H9 (cell line): ENCODE measurements around the gene PHF11. TPM values are rescaled to one million over a fixed set of nuclear protein-coding genes. Genes with fewer than 3 reads are reported as not detected.

Source experiments
- DNase-seq: peaks from one replicate; pipeline ENCODE4 v3.0.0-alpha.2; 2017
- H2AFZ ChIP-seq: one replicate; pipeline ENCODE4 v1.6.1; 2013; ENCODE audit warnings: mild to moderate bottlenecking, low read length, control low read depth, moderate library complexity
- H2AK5ac ChIP-seq: 2 replicates; pipeline ENCODE4 v1.6.1; 2013; ENCODE audit warnings: low read length, control low read depth, mixed read lengths; ENCODE audit not compliant: insufficient read length
- H2BK120ac ChIP-seq: one replicate; pipeline ENCODE4 v1.6.1; 2013; ENCODE audit warnings: low read depth, mild to moderate bottlenecking, low read length, control low read depth, inconsistent platforms; ENCODE audit not compliant: poor library complexity, severe bottlenecking
- H2BK12ac ChIP-seq: 2 replicates; pipeline ENCODE4 v1.6.1; 2013; ENCODE audit warnings: low read length, control low read depth, mixed read lengths, low read depth; ENCODE audit not compliant: insufficient read length
- H2BK15ac ChIP-seq: 2 replicates; pipeline ENCODE4 v1.6.1; 2013; ENCODE audit warnings: low read depth, low read length, control low read depth
- H2BK20ac ChIP-seq: one replicate; pipeline ENCODE4 v1.6.1; 2013; ENCODE audit warnings: low read depth, mild to moderate bottlenecking, low read length, control low read depth, inconsistent platforms; ENCODE audit not compliant: poor library complexity, severe bottlenecking
- H2BK5ac ChIP-seq: 2 replicates; pipeline ENCODE4 v1.6.1; 2013; ENCODE audit warnings: low read length, control low read depth, mixed read lengths; ENCODE audit not compliant: insufficient read length
- H3K14ac ChIP-seq: 2 replicates; pipeline ENCODE4 v1.6.1; 2013; ENCODE audit warnings: low read length, control low read depth; ENCODE audit not compliant: insufficient read depth
- H3K18ac ChIP-seq: 2 replicates; pipeline ENCODE4 v1.6.1; 2013; ENCODE audit warnings: low read depth, mild to moderate bottlenecking, mixed read lengths, low read length, control low read depth; ENCODE audit not compliant: insufficient read length
- H3K23ac ChIP-seq: 2 replicates; pipeline ENCODE4 v1.6.1; 2013; ENCODE audit warnings: low read length, control low read depth, mixed read lengths, low read depth; ENCODE audit not compliant: insufficient read length
- H3K23me2 ChIP-seq: 2 replicates; pipeline ENCODE4 v1.6.1; 2013; ENCODE audit warnings: low read depth, mild to moderate bottlenecking, mixed read lengths, low read length, control low read depth; ENCODE audit not compliant: insufficient read length, poor library complexity, severe bottlenecking
- H3K27ac ChIP-seq: 2 replicates; pipeline ENCODE4 v1.5.1; 2013; ENCODE audit warnings: low read length, control low read depth, mixed read lengths, low read depth; ENCODE audit not compliant: insufficient read length
- H3K27me3 ChIP-seq: 2 replicates; pipeline ENCODE4 v1.6.1; 2013; ENCODE audit warnings: low read length, control low read depth, inconsistent platforms; ENCODE audit not compliant: insufficient read depth
- H3K4ac ChIP-seq: 2 replicates; pipeline ENCODE4 v1.6.1; 2013; ENCODE audit warnings: low read depth, mild to moderate bottlenecking, control low read depth, inconsistent platforms, low read length, moderate library complexity
- H3K4me1 ChIP-seq: 2 replicates; pipeline ENCODE4 v1.6.1; 2013; ENCODE audit warnings: low read length, control low read depth, inconsistent platforms; ENCODE audit not compliant: insufficient read depth
- H3K4me2 ChIP-seq: 2 replicates; pipeline ENCODE4 v1.6.1; 2013; ENCODE audit warnings: low read length, control low read depth, mixed read lengths; ENCODE audit not compliant: insufficient read length, insufficient read depth
- H3K56ac ChIP-seq: 2 replicates; pipeline ENCODE4 v1.6.1; 2013; ENCODE audit warnings: low read depth, mild to moderate bottlenecking, mixed read lengths, low read length, control low read depth; ENCODE audit not compliant: insufficient read length
- H3K79me1 ChIP-seq: 2 replicates; pipeline ENCODE4 v1.6.1; 2013; ENCODE audit warnings: low read depth, mild to moderate bottlenecking, moderate library complexity, low read length, control low read depth, inconsistent platforms; ENCODE audit not compliant: insufficient read depth, poor library complexity, severe bottlenecking
- H3K79me2 ChIP-seq: 2 replicates; pipeline ENCODE4 v1.6.1; 2013; ENCODE audit warnings: low read length, control low read depth, inconsistent platforms; ENCODE audit not compliant: insufficient read depth
- H3K9ac ChIP-seq: 2 replicates; pipeline ENCODE4 v1.6.1; 2013; ENCODE audit warnings: low read length, control low read depth, mixed read lengths; ENCODE audit not compliant: insufficient read length; ENCODE audit errors: extremely low read depth
- H3K9me3 ChIP-seq: one replicate; pipeline ENCODE4 v1.6.1; 2013; ENCODE audit warnings: low read depth, low read length, inconsistent platforms; ENCODE audit not compliant: control insufficient read depth
- H3T11ph ChIP-seq: one replicate; pipeline ENCODE4 v1.6.1; 2013; ENCODE audit warnings: mild to moderate bottlenecking, low read length, control low read depth, inconsistent platforms
- H4K20me1 ChIP-seq: one replicate; pipeline ENCODE4 v1.6.1; 2013; ENCODE audit not compliant: control insufficient read depth, insufficient read length, insufficient read depth
- H4K5ac ChIP-seq: 2 replicates; pipeline ENCODE4 v1.6.1; 2013; ENCODE audit warnings: low read depth, mild to moderate bottlenecking, mixed read lengths, low read length, control low read depth; ENCODE audit not compliant: insufficient read length
- H4K8ac ChIP-seq: replicated peaks from 2 replicates; pipeline ENCODE4 v1.6.1; 2013; ENCODE audit warnings: low read length, control low read depth, mixed read lengths, low read depth; ENCODE audit not compliant: insufficient read length
- H4K91ac ChIP-seq: 2 replicates; pipeline ENCODE4 v1.6.1; 2013; ENCODE audit warnings: low read depth, mild to moderate bottlenecking, moderate library complexity, mixed read lengths, low read length, control low read depth; ENCODE audit not compliant: insufficient read length
- H3K27ac Mint-ChIP-seq, 3 experiments: 2 replicates in 2 of 3; 3 replicates in 1 of 3; pipeline ENCODE4 v1.8.0; 2020 to 2021; ENCODE audit warnings: mixed read lengths in 3 of 3, mild to moderate bottlenecking in 1 of 3, moderate library complexity in 1 of 3
- H3K27me3 Mint-ChIP-seq: 2 replicates; pipeline ENCODE4 v1.8.0; 2021; ENCODE audit warnings: low read depth, mild to moderate bottlenecking, moderate library complexity, mixed read lengths
- H3K36me3 Mint-ChIP-seq, 3 experiments: 2 replicates in 2 of 3; 3 replicates in 1 of 3; pipeline ENCODE4 v1.8.0; 2020 to 2021; ENCODE audit warnings: low read depth in 3 of 3, mixed read lengths in 3 of 3; ENCODE audit not compliant: insufficient read depth in 1 of 3
- H3K4me1 Mint-ChIP-seq, 2 experiments: 2 replicates each; pipeline ENCODE4 v1.8.0; 2020; ENCODE audit warnings: mixed read lengths in 2 of 2
- H3K4me3 Mint-ChIP-seq, 2 experiments: 2 replicates in 1 of 2; 3 replicates in 1 of 2; pipeline ENCODE4 v1.8.0; 2020 to 2021; ENCODE audit warnings: mild to moderate bottlenecking in 2 of 2, mixed read lengths in 2 of 2, moderate library complexity in 1 of 2
- H3K9me3 Mint-ChIP-seq, 2 experiments: 2 replicates in 1 of 2; 3 replicates in 1 of 2; pipeline ENCODE4 v1.8.0; 2020; ENCODE audit warnings: mild to moderate bottlenecking in 2 of 2, mixed read lengths in 2 of 2, moderate library complexity in 1 of 2
- CTCF ChIP-seq: fragments of 200-600 bp; sonication (generic); conservative IDR thresholded peaks from 3 replicates; pipeline ENCODE4 v1.8.0; 2021; ENCODE audit warnings: antibody characterized with exemption, mild to moderate bottlenecking
- WGBS: extraction: QIAGEN DNeasy Blood & Tissue Kit; methylation state at CpG from one replicate; pipeline ENCODE4 v1.1.7; 2013; ENCODE audit warnings: missing lambda C conversion rate, low lambda C conversion rate, mixed read lengths; ENCODE audit not compliant: insufficient read length; ENCODE audit errors: extremely low coverage; 5-methylcytosine and 5-hydroxymethylcytosine counted together
- total RNA-seq: library from RNA; stranded (reverse); gene quantifications from 2 replicates; pipeline ENCODE4 v1.2.1, GENCODE V29; 2021

PHF11 gene
- total RNA-seq, 1 experiment from 2014 or later: 13.5 TPM

- H3K4me2 ChIP-seq: no peak overlapping the region
- H3K9ac ChIP-seq: no peak overlapping the region
- no CpG with 5 or more reads among the region's 3 CpGs for WGBS
- H3K56ac ChIP-seq: no peak overlapping the region
- H4K20me1 ChIP-seq: no peaks in the 10 kb centered on the region
- H2AFZ ChIP-seq: no peak overlapping the region
- no peak overlapping the region for H2BK120ac ChIP-seq
- Mint-ChIP-seq H3K27ac (no peak overlapping the region), H3K4me3 (no peak overlapping the region), H3K4me1 (peaks cover 0 to 3% of the 10 kb centered on the region in 2 experiments; a peak in 1 of 4 replicates), H3K27me3 (no peaks in the 10 kb centered on the region), H3K9me3 (peaks cover 0 to 3% of the 10 kb centered on the region in 2 experiments; a peak in 2 of 5 replicates), H3K36me3 (peaks cover 23 to 53% (median 52%) of the 10 kb centered on the region in 3 experiments)
- H2BK5ac ChIP-seq: no peak overlapping the region
- no peak overlapping the region for H4K5ac ChIP-seq
- no peak overlapping the region for H3K23ac ChIP-seq
- H2BK20ac ChIP-seq: no peak overlapping the region
- H3K4ac ChIP-seq: no peak overlapping the region
- H2BK12ac ChIP-seq: no peak overlapping the region
- H3K9me3 ChIP-seq: no peaks in the 10 kb centered on the region
- no peak overlapping the region for H3K27ac ChIP-seq
- H4K8ac ChIP-seq: no peak overlapping the region
- H3K18ac ChIP-seq: no peak overlapping the region
- H3K79me1 ChIP-seq: no peaks in the 10 kb centered on the region
- H3K23me2 ChIP-seq: no peaks in the 10 kb centered on the region
- H3K27me3 ChIP-seq: no peaks in the 10 kb centered on the region
- H3T11ph ChIP-seq: no peak overlapping the region
- DNase-seq: no peak
- H4K91ac ChIP-seq: no peak overlapping the region
- H2AK5ac ChIP-seq: no peak overlapping the region
- H3K79me2 ChIP-seq: no peaks in the 10 kb centered on the region
- H3K14ac ChIP-seq: no peak overlapping the region
- H2BK15ac ChIP-seq: no peak overlapping the region
- no peaks in the 10 kb centered on the region for H3K4me1 ChIP-seq
- no peak for TF ChIP-seq CTCF
These were observed 63.3 kb downstream of the PHF11 start for GRCh38 chr13:49559006-49559405.
